ENCODE data around the gene BSND. TPM values are rescaled to one million over a fixed set of nuclear protein-coding genes. Genes with fewer than 3 reads are reported as not detected.

The BSND gene
- polyA plus RNA-seq, 1 donor (not counting 4 experiments of a cell fraction or from before 2014, with no cell fraction given), result not detected

DNA sequence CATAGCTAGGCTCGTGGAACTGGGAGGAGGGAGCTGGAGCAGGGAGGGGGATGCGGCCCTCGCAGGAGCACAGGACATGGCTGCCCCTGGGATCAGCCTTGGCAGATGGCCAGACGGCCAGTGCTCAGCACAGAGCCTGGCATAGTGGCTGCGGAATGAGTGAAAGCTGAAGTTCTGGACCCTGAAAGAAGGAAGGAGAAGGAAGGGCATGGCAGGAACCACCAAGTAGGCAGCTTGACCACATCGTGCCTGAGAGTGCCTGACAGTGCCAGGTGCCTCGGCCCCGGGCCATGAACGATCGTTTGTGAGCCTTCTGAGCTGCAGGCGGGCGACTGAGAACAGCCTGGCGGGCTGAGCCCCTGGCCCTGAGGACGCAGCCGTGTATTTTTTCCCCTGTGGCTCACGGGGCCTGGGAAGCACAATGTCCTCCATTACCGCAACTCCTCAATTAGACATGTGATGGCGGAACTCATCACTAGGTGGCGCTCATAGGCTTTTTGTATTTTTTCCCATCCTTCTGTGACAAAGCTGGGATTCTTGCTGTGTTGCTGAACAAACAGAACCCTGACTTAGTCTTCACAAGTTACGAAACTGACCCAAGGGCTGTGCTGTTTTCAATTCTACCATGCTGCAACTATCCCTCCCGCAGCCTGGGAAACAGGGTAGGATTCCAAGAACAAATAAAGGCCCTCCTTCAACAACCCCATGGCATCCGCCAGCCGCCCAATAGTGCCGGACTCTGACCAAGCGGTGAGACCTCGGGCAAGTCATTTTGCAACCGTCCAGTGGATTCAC, 48.2 kb upstream of the BSND start:
- peak overlapping the region; percentile 61 for H3K4me2 ChIP-seq (ENCODE audit: control insufficient read depth, extremely low read depth, insufficient read depth, low read depth, low read length)
- dilution Hi-C loops (cut with MboI; ENCODE audit: extremely low pct_ligation_motif_present, low sequenced_read_pairs), result no loop called here
- H3K27me3 ChIP-seq (ENCODE audit: control insufficient read depth, extremely low read depth, insufficient read depth, low read length), result no peaks in the 10 kb centered on the region
- H3K4me3 ChIP-seq (ENCODE audit: control insufficient read depth in 2 of 3, extremely low read depth in 1 of 3, insufficient read depth in 2 of 3, low read depth in 1 of 3, low read length in 3 of 3), result no peak overlapping the region
- H3K9ac ChIP-seq (ENCODE audit: control insufficient read depth, extremely low read depth, insufficient read depth, low read length), result peak overlapping the region; percentile 57
- peaks cover 2% of the 10 kb centered on the region for H3K9me1 ChIP-seq (ENCODE audit: control insufficient read depth, extremely low read depth, insufficient read depth, low read length)
- H3K9me3 ChIP-seq (ENCODE audit: control insufficient read depth, low read depth, low read length), result no peaks in the 10 kb centered on the region
- DNase-seq (ENCODE audit: low read depth, low spot score), result no peak
- no peaks in the 10 kb centered on the region for H3K79me2 ChIP-seq (ENCODE audit: control insufficient read depth, insufficient read depth, low read length)
- FAIRE-seq, result peak; percentile 94
- peak overlapping the region; percentile 99 for H2AFZ ChIP-seq (ENCODE audit: control insufficient read depth, low read length)
- H3K27ac ChIP-seq (ENCODE audit: control insufficient read depth, insufficient read depth, low read length), result peak overlapping the region; percentile 39
- H4K20me1 ChIP-seq (ENCODE audit: control insufficient read depth, extremely low read depth, insufficient read depth, low read length), result no peaks in the 10 kb centered on the region
- no peaks in the 10 kb centered on the region for H3K36me3 ChIP-seq (ENCODE audit: control insufficient read depth in 2 of 2, extremely low read depth in 1 of 2, insufficient read depth in 2 of 2, low read length in 2 of 2)
- peaks cover 28% of the 10 kb centered on the region for H3K4me1 ChIP-seq (ENCODE audit: control insufficient read depth, extremely low read depth, insufficient read depth, low read length)
- TF ChIP-seq EZH2 (IDR thresholded peaks at IDR 0.05; ENCODE audit: low read length), result no peak
- TF ChIP-seq, protein P1, sequence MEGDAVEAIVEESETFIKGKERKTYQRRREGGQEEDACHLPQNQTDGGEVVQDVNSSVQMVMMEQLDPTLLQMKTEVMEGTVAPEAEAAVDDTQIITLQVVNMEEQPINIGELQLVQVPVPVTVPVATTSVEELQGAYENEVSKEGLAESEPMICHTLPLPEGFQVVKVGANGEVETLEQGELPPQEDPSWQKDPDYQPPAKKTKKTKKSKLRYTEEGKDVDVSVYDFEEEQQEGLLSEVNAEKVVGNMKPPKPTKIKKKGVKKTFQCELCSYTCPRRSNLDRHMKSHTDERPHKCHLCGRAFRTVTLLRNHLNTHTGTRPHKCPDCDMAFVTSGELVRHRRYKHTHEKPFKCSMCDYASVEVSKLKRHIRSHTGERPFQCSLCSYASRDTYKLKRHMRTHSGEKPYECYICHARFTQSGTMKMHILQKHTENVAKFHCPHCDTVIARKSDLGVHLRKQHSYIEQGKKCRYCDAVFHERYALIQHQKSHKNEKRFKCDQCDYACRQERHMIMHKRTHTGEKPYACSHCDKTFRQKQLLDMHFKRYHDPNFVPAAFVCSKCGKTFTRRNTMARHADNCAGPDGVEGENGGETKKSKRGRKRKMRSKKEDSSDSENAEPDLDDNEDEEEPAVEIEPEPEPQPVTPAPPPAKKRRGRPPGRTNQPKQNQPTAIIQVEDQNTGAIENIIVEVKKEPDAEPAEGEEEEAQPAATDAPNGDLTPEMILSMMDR (optimal IDR thresholded peaks at IDR 0.05 in 1 of 3, IDR thresholded peaks at IDR 0.05 in 1 of 3, conservative IDR thresholded peaks at IDR 0.05 in 1 of 3; ENCODE audit: extremely low read depth in 1 of 3, insufficient read depth in 2 of 3, low read length in 3 of 3), result peak; percentile 61 to 91 (median 77)

DNA sequence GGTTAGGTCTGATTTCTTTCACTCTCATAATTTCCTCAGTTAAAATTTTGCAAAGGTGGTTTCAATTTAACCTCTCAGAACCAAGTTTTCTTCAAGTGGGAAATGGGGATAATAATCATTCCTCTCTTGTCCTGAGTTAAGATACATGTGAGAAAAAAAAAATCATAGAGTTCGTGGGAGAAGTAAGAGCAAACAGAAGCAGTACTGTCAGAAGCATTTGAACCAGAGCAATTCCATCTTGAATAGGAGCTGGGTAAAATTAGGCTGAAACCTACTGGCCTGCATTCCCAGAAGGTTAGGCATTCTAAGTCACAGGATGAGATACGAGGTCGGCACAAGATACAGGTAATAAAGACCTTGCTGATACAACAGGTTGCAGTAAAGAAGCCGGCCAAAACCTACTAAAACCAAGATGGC, 46.9 kb upstream of the BSND start:
- TF ChIP-seq, protein P1 (optimal IDR thresholded peaks at IDR 0.05 in 1 of 3, IDR thresholded peaks at IDR 0.05 in 1 of 3, conservative IDR thresholded peaks at IDR 0.05 in 1 of 3; ENCODE audit: extremely low read depth in 1 of 3, insufficient read depth in 2 of 3, low read length in 3 of 3), result no peak
- TF ChIP-seq EZH2 (IDR thresholded peaks at IDR 0.05; ENCODE audit: low read length), result no peak
- Histone ChIP-seq H2AFZ (ENCODE audit: control insufficient read depth, low read length) (no peak overlapping the region), H3K79me2 (ENCODE audit: control insufficient read depth, insufficient read depth, low read length) (no peaks in the 10 kb centered on the region), H3K9me1 (ENCODE audit: control insufficient read depth, extremely low read depth, insufficient read depth, low read length) (peaks cover 2% of the 10 kb centered on the region), H3K27me3 (ENCODE audit: control insufficient read depth, extremely low read depth, insufficient read depth, low read length) (no peaks in the 10 kb centered on the region), H3K4me2 (ENCODE audit: control insufficient read depth, extremely low read depth, insufficient read depth, low read depth, low read length) (no peak overlapping the region), H3K36me3 (ENCODE audit: control insufficient read depth in 2 of 2, extremely low read depth in 1 of 2, insufficient read depth in 2 of 2, low read length in 2 of 2) (no peaks in the 10 kb centered on the region), H4K20me1 (ENCODE audit: control insufficient read depth, extremely low read depth, insufficient read depth, low read length) (no peaks in the 10 kb centered on the region), H3K9ac (ENCODE audit: control insufficient read depth, extremely low read depth, insufficient read depth, low read length) (no peak overlapping the region), H3K9me3 (ENCODE audit: control insufficient read depth, low read depth, low read length) (no peaks in the 10 kb centered on the region), H3K27ac (ENCODE audit: control insufficient read depth, insufficient read depth, low read length) (no peak overlapping the region), H3K4me3 (ENCODE audit: control insufficient read depth in 2 of 3, extremely low read depth in 1 of 3, insufficient read depth in 2 of 3, low read depth in 1 of 3, low read length in 3 of 3) (no peak overlapping the region), H3K4me1 (ENCODE audit: control insufficient read depth, extremely low read depth, insufficient read depth, low read length) (peaks cover 28% of the 10 kb centered on the region)
- FAIRE-seq, result no peak
- DNase-seq (ENCODE audit: low read depth, low spot score), result no peak
- dilution Hi-C loops (cut with MboI; ENCODE audit: extremely low pct_ligation_motif_present, low sequenced_read_pairs), result no loop called here
